HK-2 (cell line): ENCODE results near the gene TRIM49C.
"Not testable (repeated sequence)": the region's sequence is repeated elsewhere in the genome, so short reads cannot be mapped to it uniquely, and the experiment has no call there.

Experiments used
- DNase-seq: peaks from one replicate; pipeline ENCODE4 v3.0.0-alpha.2; 2018; ENCODE audit not compliant: unreplicated experiment

The TRIM49C gene

GRCh38 chr11:90030806-90031205 lies at the start of gene TRIM49C:
Gene TRIM49C (plus strand): TSS chr11:90031106. CDS start chr11:90035212, 4,106 bp downstream.
- not testable (repeated sequence) for DNase-seq

GRCh38 chr11:90024184-90024583 lies 6.7 kb upstream of the TRIM49C start:
- DNase-seq, result not testable (repeated sequence)

GRCh38 chr11:90051591-90052209 lies 20.8 kb downstream of the TRIM49C start:
- not testable (repeated sequence) for DNase-seq

- not testable (repeated sequence) for DNase-seq
These were observed 21.4 kb downstream of the TRIM49C start for GRCh38 chr11:90052311-90052710.

GRCh38 chr11:90053545-90053944 lies 22.6 kb downstream of the TRIM49C start:
- not testable (repeated sequence) for DNase-seq

- not testable (repeated sequence) for DNase-seq
These were observed 54.7 kb downstream of the TRIM49C start, which contains the start of gene UBTFL1 for GRCh38 chr11:90085650-90086049. Gene UBTFL1 (plus strand): TSS chr11:90085950. CDS start chr11:90085950, 0 bp downstream.

- DNase-seq, result not testable (repeated sequence)
These were observed 57.8 kb downstream of the TRIM49C start for GRCh38 chr11:90088731-90089130.
